ENCODE results near the gene THUMPD3.

DNA sequence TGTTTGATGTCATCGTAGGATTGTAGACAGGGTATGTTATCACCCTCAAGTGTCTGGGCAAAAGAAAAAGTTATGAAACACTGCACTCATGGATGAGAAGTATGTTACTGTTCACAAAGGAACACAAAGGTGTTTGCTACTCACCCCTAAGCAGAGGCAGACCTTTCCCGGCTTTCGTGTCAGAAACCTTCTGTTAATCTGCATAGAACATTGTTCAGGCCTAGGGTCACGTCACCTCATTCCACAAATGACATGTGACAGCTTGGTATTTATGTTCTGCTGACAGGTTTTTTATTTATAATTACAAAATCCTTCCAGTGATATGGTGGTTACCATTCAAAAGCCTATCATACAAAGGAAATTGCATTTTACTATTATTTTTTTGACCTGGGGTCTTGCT lies 16.5 kb downstream of the THUMPD3 start:
- TF ChIP-seq FOXP2 (optimal IDR thresholded peaks at IDR 0.05; ENCODE audit: control extremely low read depth, extremely low read length, insufficient read depth) = no peak
- no peak for TF ChIP-seq EZH2 (IDR thresholded peaks at IDR 0.05)
- no peak for TF ChIP-seq POLR2AphosphoS5 (IDR thresholded peaks at IDR 0.05; ENCODE audit: borderline replicate concordance, low read depth, low read length)
